ENCODE data around the gene COLEC11. TPM values are rescaled to one million over a fixed set of nuclear protein-coding genes. Genes with fewer than 3 reads are reported as not detected.
A peak's percentile ranks its signal among the peaks of the same experiment; 100 is the strongest.

COLEC11 gene
- total and polyA plus RNA-seq, 2 of the 13 experiments (the other 11 are each of a cell fraction or from before 2014, with no cell fraction given), result 1.5 to 3.0 TPM

GRCh38 chr2:3620834-3621233 lies 25.9 kb downstream of the COLEC11 start (continued):
- TF ChIP-seq AHDC1 (CRISPR knock-in tag; IDR thresholded peaks at IDR 0.05; ENCODE audit: borderline replicate concordance) (peak; percentile 59; the same call in 1 of the 2 replicates), ARID5B (CRISPR knock-in tag; IDR thresholded peaks at IDR 0.05) (peak; percentile 78), GABPA (IDR thresholded peaks at IDR 0.05; ENCODE audit: low read depth, low read length) (no peak), GABPA (CRISPR knock-in tag; IDR thresholded peaks at IDR 0.05; ENCODE audit: low read depth) (peak; percentile 26; the same call in 1 of the 2 replicates), TARDBP (CRISPR knock-in tag; IDR thresholded peaks at IDR 0.05) (peak; percentile 81), HMG20A (CRISPR knock-in tag; IDR thresholded peaks at IDR 0.05; ENCODE audit: borderline replicate concordance) (peak; percentile 41), CREM (IDR thresholded peaks at IDR 0.05) (peak; percentile 72), CREM (CRISPR knock-in tag; IDR thresholded peaks at IDR 0.05) (no peak), MIXL1 (CRISPR knock-in tag; IDR thresholded peaks at IDR 0.05) (peak; percentile 55; the same call in 1 of the 2 replicates), ZNF746 (CRISPR knock-in tag; IDR thresholded peaks at IDR 0.05) (no peak), SOX5 (CRISPR knock-in tag; IDR thresholded peaks at IDR 0.05; ENCODE audit: borderline replicate concordance) (peak; percentile 95), RCOR2 (CRISPR knock-in tag; IDR thresholded peaks at IDR 0.05) (0 out of 2 replicates have a peak, but pooled peaks have one; percentile 62), ISL2 (CRISPR knock-in tag; IDR thresholded peaks at IDR 0.05) (peak; percentile 85)
- TF ChIP-seq, protein P1, sequence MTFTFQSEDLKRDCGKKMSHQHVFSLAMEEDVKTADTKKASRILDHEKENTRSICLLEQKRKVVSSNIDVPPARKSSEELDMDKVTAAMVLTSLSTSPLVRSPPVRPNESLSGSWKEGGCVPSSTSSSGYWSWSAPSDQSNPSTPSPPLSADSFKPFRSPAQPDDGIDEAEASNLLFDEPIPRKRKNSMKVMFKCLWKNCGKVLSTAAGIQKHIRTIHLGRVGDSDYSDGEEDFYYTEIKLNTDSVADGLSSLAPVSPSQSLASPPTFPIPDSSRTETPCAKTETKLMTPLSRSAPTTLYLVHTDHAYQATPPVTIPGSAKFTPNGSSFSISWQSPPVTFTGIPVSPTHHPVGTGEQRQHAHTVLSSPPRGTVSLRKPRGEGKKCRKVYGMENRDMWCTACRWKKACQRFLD (CRISPR knock-in tag; IDR thresholded peaks at IDR 0.05; ENCODE audit: borderline replicate concordance), result no peak
- TF ChIP-seq, protein P2, sequence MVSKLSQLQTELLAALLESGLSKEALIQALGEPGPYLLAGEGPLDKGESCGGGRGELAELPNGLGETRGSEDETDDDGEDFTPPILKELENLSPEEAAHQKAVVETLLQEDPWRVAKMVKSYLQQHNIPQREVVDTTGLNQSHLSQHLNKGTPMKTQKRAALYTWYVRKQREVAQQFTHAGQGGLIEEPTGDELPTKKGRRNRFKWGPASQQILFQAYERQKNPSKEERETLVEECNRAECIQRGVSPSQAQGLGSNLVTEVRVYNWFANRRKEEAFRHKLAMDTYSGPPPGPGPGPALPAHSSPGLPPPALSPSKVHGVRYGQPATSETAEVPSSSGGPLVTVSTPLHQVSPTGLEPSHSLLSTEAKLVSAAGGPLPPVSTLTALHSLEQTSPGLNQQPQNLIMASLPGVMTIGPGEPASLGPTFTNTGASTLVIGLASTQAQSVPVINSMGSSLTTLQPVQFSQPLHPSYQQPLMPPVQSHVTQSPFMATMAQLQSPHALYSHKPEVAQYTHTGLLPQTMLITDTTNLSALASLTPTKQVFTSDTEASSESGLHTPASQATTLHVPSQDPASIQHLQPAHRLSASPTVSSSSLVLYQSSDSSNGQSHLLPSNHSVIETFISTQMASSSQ (IDR thresholded peaks at IDR 0.05; ENCODE audit: low read depth), result 0 out of 2 replicates have a peak, but pooled peaks have one; percentile 5
- TF ChIP-seq, protein P2 (CRISPR knock-in tag; IDR thresholded peaks at IDR 0.05; ENCODE audit: borderline replicate concordance), result no peak
